Cortex of kidney (tissue), 1 donor: ENCODE measurements around the gene TTC21B.

Experiments used
- DNase-seq: peaks from one replicate; lab custom pipeline; 2025; lab: John Stamatoyannopoulos, UW

TTC21B gene

GRCh38 chr2:165924946-165925345 is 28.6 kb downstream of the TTC21B start:
- no peak for DNase-seq

- DNase-seq: no peak
Measured at GRCh38 chr2:165920748-165921147, 32.8 kb downstream of the TTC21B start.

- no peak for DNase-seq
Measured at GRCh38 chr2:165913636-165914035, 39.9 kb downstream of the TTC21B start.

GRCh38 chr2:165911981-165912380 is 41.6 kb downstream of the TTC21B start:
- no peak for DNase-seq

- no peak for DNase-seq
Measured at GRCh38 chr2:165911231-165911630, 42.3 kb downstream of the TTC21B start.

GRCh38 chr2:165909466-165909865 is 44.1 kb downstream of the TTC21B start:
- no peak for DNase-seq

GRCh38 chr2:165905854-165906253 is 47.7 kb downstream of the TTC21B start:
- no peak for DNase-seq

GRCh38 chr2:165905269-165905668 is 48.3 kb downstream of the TTC21B start:
- DNase-seq: no peak

GRCh38 chr2:165904432-165904831 is 49.1 kb downstream of the TTC21B start:
- DNase-seq: no peak

- no peak for DNase-seq
Measured at GRCh38 chr2:165903406-165903805, 50.2 kb downstream of the TTC21B start.

GRCh38 chr2:165902934-165903333 is 50.6 kb downstream of the TTC21B start:
- DNase-seq: no peak

GRCh38 chr2:165901620-165902298 is 51.8 kb downstream of the TTC21B start:
- DNase-seq: no peak

- DNase-seq: no peak
Measured at GRCh38 chr2:165899311-165899710, 54.3 kb downstream of the TTC21B start.

- DNase-seq: no peak
Measured at GRCh38 chr2:165898381-165898780, 55.2 kb downstream of the TTC21B start.

- DNase-seq: no peak
Measured at GRCh38 chr2:165897726-165898125, 55.9 kb downstream of the TTC21B start.

GRCh38 chr2:165897074-165897473 is 56.5 kb downstream of the TTC21B start:
- no peak for DNase-seq

- DNase-seq: no peak
Measured at GRCh38 chr2:165895974-165896373, 57.6 kb downstream of the TTC21B start.

- DNase-seq: no peak
Measured at GRCh38 chr2:165893556-165893955, 60.0 kb downstream of the TTC21B start.

GRCh38 chr2:165892526-165892925 is 61.0 kb downstream of the TTC21B start:
- DNase-seq: no peak

GRCh38 chr2:165891943-165892342 is 61.6 kb downstream of the TTC21B start:
- DNase-seq: no peak

- no peak for DNase-seq
Measured at GRCh38 chr2:165891345-165891744, 62.2 kb downstream of the TTC21B start.

- DNase-seq: no peak
Measured at GRCh38 chr2:165889798-165890197, 63.8 kb downstream of the TTC21B start.

- DNase-seq: no peak
Measured at GRCh38 chr2:165889158-165889557, 64.4 kb downstream of the TTC21B start.

GRCh38 chr2:165888171-165888570 is 65.4 kb downstream of the TTC21B start:
- no peak for DNase-seq
